Measurements from ENCODE around the gene PLA2G2E.
"Not testable (repeated sequence)": the region's sequence is repeated elsewhere in the genome, so short reads cannot be mapped to it uniquely, and the experiment has no call there.

PLA2G2E gene

GRCh38 chr1:19880841-19881240 lies 42.6 kb downstream of the PLA2G2E start:
- DNase-seq = not testable (repeated sequence)

- DNase-seq = no peak
These were observed 43.8 kb downstream of the PLA2G2E start for GRCh38 chr1:19879661-19880060.

GRCh38 chr1:19879227-19879626 lies 44.2 kb downstream of the PLA2G2E start:
- DNase-seq = no peak

- DNase-seq = no peak
These were observed 44.8 kb downstream of the PLA2G2E start for GRCh38 chr1:19878637-19878985.

- no peak for DNase-seq
These were observed 45.4 kb downstream of the PLA2G2E start for GRCh38 chr1:19877821-19878636.

- no peak for DNase-seq
These were observed 46.2 kb downstream of the PLA2G2E start for GRCh38 chr1:19877181-19877750.

GRCh38 chr1:19872190-19872589 lies 51.2 kb downstream of the PLA2G2E start:
- DNase-seq = no peak

Data from cerebellar nuclear complex (tissue), 1 donor.